HL-60/S4 (cell line): Measurements from ENCODE around the gene SEC14L2.
"Not testable (repeated sequence)": the region's sequence is repeated elsewhere in the genome, so short reads cannot be mapped to it uniquely, and the experiment has no call there.

Experiments
- in situ Hi-C: fragments of 300-500 bp; cut with MboI; formaldehyde crosslinking; loops from 2 replicates; pipeline ENCODE4 v1.14.3; 2022; ENCODE audit warnings: low sequenced_read_pairs

Gene SEC14L2

GRCh38 chr22:30401024-30401423 is 4.2 kb downstream of the SEC14L2 start:
- in situ Hi-C loops = not testable (repeated sequence)

- in situ Hi-C loops = no loop called here
These were observed 5.4 kb downstream of the SEC14L2 start for GRCh38 chr22:30402028-30402765.

GRCh38 chr22:30402766-30403104 is 5.9 kb downstream of the SEC14L2 start:
- in situ Hi-C loops = not testable (repeated sequence)

- in situ Hi-C loops = no loop called here
These were observed 7.5 kb downstream of the SEC14L2 start for GRCh38 chr22:30404307-30404706.

GRCh38 chr22:30405731-30406130 is 8.9 kb downstream of the SEC14L2 start:
- in situ Hi-C loops = no loop called here

GRCh38 chr22:30406400-30406799 is 9.6 kb downstream of the SEC14L2 start:
- in situ Hi-C loops = no loop called here

GRCh38 chr22:30408388-30409102 is 11.7 kb downstream of the SEC14L2 start:
- in situ Hi-C loops = no loop called here

GRCh38 chr22:30411780-30412179 is 15.0 kb downstream of the SEC14L2 start:
- in situ Hi-C loops = no loop called here

GRCh38 chr22:30413001-30413400 is 16.2 kb downstream of the SEC14L2 start:
- in situ Hi-C loops = no loop called here

GRCh38 chr22:30413745-30414524 is 17.1 kb downstream of the SEC14L2 start:
- in situ Hi-C loops = no loop called here

- in situ Hi-C loops = no loop called here
These were observed 17.8 kb downstream of the SEC14L2 start for GRCh38 chr22:30414525-30415047.

- in situ Hi-C loops = no loop called here
These were observed 19.6 kb downstream of the SEC14L2 start for GRCh38 chr22:30416403-30416802.

GRCh38 chr22:30416837-30417236 is 20.0 kb downstream of the SEC14L2 start:
- in situ Hi-C loops = no loop called here

- in situ Hi-C loops = no loop called here
These were observed 23.7 kb downstream of the SEC14L2 start for GRCh38 chr22:30420347-30421125.

- in situ Hi-C loops = no loop called here
These were observed 25.1 kb downstream of the SEC14L2 start for GRCh38 chr22:30421695-30422480.

GRCh38 chr22:30422481-30423300 is 25.9 kb downstream of the SEC14L2 start:
- in situ Hi-C loops = no loop called here

- in situ Hi-C loops = no loop called here
These were observed 26.6 kb downstream of the SEC14L2 start for GRCh38 chr22:30423301-30423958.

- in situ Hi-C loops = no loop called here
These were observed 27.2 kb downstream of the SEC14L2 start for GRCh38 chr22:30423959-30424533.
